K562 (cell line): ENCODE measurements around the gene RBFA. TPM values are rescaled to one million over a fixed set of nuclear protein-coding genes. Genes with fewer than 3 reads are reported as not detected.

Experiments used
- BCL6 ChIP-seq: fragments of 250-450 bp; sonication (Bioruptor Pico); IDR thresholded peaks from 2 replicates; pipeline ENCODE4 v1.4.0; 2020
- CREB5 ChIP-seq: fragments of 250-450 bp; sonication (Bioruptor Pico); IDR thresholded peaks from 2 replicates; pipeline ENCODE4 v1.5.0; 2020; ENCODE audit warnings: mild to moderate bottlenecking
- CTBP1 ChIP-seq: fragments of 450-650 bp; IDR thresholded peaks from 2 replicates; pipeline ENCODE4 v1.6.1; 2016; ENCODE audit warnings: borderline replicate concordance
- GTF3C2 ChIP-seq: IDR thresholded peaks from 3 replicates; pipeline ENCODE4 v1.6.1; 2011; ENCODE audit warnings: borderline replicate concordance, mild to moderate bottlenecking, moderate library complexity; ENCODE audit not compliant: insufficient read length; ENCODE audit errors: extremely low read depth
- HMGN3 ChIP-seq: IDR thresholded peaks from 2 replicates; pipeline ENCODE4 v1.6.1; 2011; ENCODE audit warnings: borderline replicate concordance, low read depth, mild to moderate bottlenecking, mixed read lengths, low read length; ENCODE audit not compliant: insufficient read length; ENCODE audit errors: extremely low read depth
- NR0B1 ChIP-seq: fragments of 450-650 bp; IDR thresholded peaks from one replicate; pipeline ENCODE4 v1.6.1; 2018; ENCODE audit warnings: mild to moderate bottlenecking, moderate library complexity; ENCODE audit not compliant: partially characterized antibody
- NR2F6 ChIP-seq: fragments of 450-650 bp; formaldehyde crosslinking; IDR thresholded peaks from 2 replicates; pipeline ENCODE4 v1.4.0; 2020; ENCODE audit warnings: mild to moderate bottlenecking
- POLR2H ChIP-seq: IDR thresholded peaks from 2 replicates; pipeline ENCODE4 v1.6.1; 2016; ENCODE audit warnings: missing genetic modification characterization, low read depth, mild to moderate bottlenecking, control low read depth, missing compliant biosample characterization, moderate library complexity
- SIX5 ChIP-seq, 2 experiments: IDR thresholded peaks; 2 replicates each; pipeline ENCODE4 v1.6.1; 2011; ENCODE audit warnings: low read length in 2 of 2, borderline replicate concordance in 1 of 2, low read depth in 1 of 2, mild to moderate bottlenecking in 1 of 2, moderate library complexity in 1 of 2; ENCODE audit not compliant: insufficient read depth in 1 of 2
- UBTF ChIP-seq, 2 experiments: IDR thresholded peaks; 2 replicates each; pipeline ENCODE4 v1.6.1; 2012; ENCODE audit warnings: improper control_type of control experiment in 2 of 2, low read depth in 2 of 2, low read length in 2 of 2, borderline replicate concordance in 1 of 2
- ZNF518B ChIP-seq: fragments of 250-450 bp; sonication (Bioruptor Pico); IDR thresholded peaks from 2 replicates; pipeline ENCODE4 v1.5.0; 2021; ENCODE audit warnings: mild to moderate bottlenecking, moderate library complexity
- ZNF668 ChIP-seq: fragments of 250-450 bp; sonication (Bioruptor Pico); IDR thresholded peaks from 2 replicates; pipeline ENCODE4 v1.8.0; 2022; ENCODE audit warnings: mild to moderate bottlenecking, inconsistent platforms
- ZNF696 ChIP-seq: fragments of 250-450 bp; sonication (Bioruptor Pico); conservative IDR thresholded peaks from 2 replicates; pipeline ENCODE4 v1.4.0; 2020; ENCODE audit warnings: mild to moderate bottlenecking, moderate library complexity
- ZNF717 ChIP-seq: fragments of 250-450 bp; sonication (Bioruptor Pico); IDR thresholded peaks from 2 replicates; pipeline ENCODE4 v1.5.0; 2021
- polyA plus RNA-seq, 8 experiments: library from polyadenylated mRNA; depleted of rRNA in 4 of 8; stranded (reverse) in 5 of 8; unstranded in 3 of 8; fragments of >200 nt; fragmentation: Nextera tagmentation in 2 of 8; fragmentation: Illumina TruSeq in 1 of 8; extraction: Ambion mirVana in 2 of 8; extraction: Trizol in 1 of 8; gene quantifications; 2 replicates each; pipeline versions ENCODE4 v1.2.1 to v1.2.3, GENCODE V29; 2011 to 2014; ENCODE audit warnings: inconsistent platforms in 1 of 8, missing spikeins in 1 of 8
- total RNA-seq, 7 experiments: library from RNA; depleted of rRNA in 6 of 7; stranded (reverse); fragments of >200 nt in 6 of 7; fragmentation: Illumina TruSeq in 2 of 7; extraction: Trizol in 2 of 7; gene quantifications; 2 replicates each; pipeline versions ENCODE4 v1.2.1 to v1.2.3, GENCODE V29; 2011 to 2021; ENCODE audit warnings: low replicate concordance in 1 of 7

Gene RBFA
- total and polyA plus RNA-seq, 9 of the 15 experiments (the other 6 are each of a cell fraction or from before 2014, with no cell fraction given), result 3.4 to 41.9 (median 25.8) TPM

- TF ChIP-seq HMGN3 (peak; percentile 78), ZNF717 (CRISPR knock-in tag) (no peak), BCL6 (no peak), POLR2H (tag) (peak; percentile 71), ZNF668 (CRISPR knock-in tag) (no peak), CTBP1 (peak; percentile 85), ZNF518B (no peak), NR0B1 (no peak), CREB5 (CRISPR knock-in tag) (no peak), GTF3C2 (no peak), NR2F6 (CRISPR knock-in tag) (no peak), UBTF (IDR thresholded peaks at IDR 0.05; ENCODE audit: borderline replicate concordance in 1 of 2, low read depth in 2 of 2, low read length in 2 of 2) (0 out of 4 replicates have a peak, but pooled peaks of 1 of the 2 experiments have one; percentile 40), SIX5 (IDR thresholded peaks at IDR 0.05; ENCODE audit: borderline replicate concordance in 1 of 2, insufficient read depth in 1 of 2, low read depth in 1 of 2, low read length in 2 of 2) (no peak), ZNF696 (CRISPR knock-in tag) (no peak)
These were observed 45.6 kb upstream of the RBFA start, which contains the start of gene TXNL4A (continued) for GRCh38 chr18:79988451-79989194.
